Measurements from ENCODE around the gene GFAP.
A peak's percentile ranks its signal among the peaks of the same experiment; 100 is the strongest.

The GFAP gene

DNA sequence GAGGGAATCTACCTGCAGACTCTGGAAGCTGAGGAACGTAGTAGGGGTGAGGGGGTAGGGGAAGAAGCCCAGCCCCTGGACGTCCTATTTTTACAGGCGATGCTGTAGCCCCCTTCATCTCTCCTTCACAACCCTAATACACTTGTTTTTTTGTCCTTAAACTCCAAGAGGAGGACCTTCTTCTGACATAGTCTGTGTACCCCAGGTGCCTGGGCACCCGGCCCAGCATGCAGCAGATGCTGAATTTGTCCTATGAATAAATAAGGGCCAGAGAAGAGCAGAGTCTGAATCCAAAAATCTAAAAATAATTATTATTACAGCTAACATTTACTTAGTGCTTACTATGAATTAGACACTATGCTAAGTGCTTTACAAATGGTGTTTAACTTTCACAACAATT, 27.2 kb upstream of the GFAP start:
- H3K9me3 ChIP-seq (ENCODE audit: low read length): no peaks in the 10 kb centered on the region
- no peak overlapping the region for H2AFZ ChIP-seq (ENCODE audit: low read length)
- peaks cover 87% of the 10 kb centered on the region for H3K36me3 ChIP-seq (ENCODE audit: insufficient read depth, low read length)
- TF ChIP-seq EZH2 (IDR thresholded peaks at IDR 0.05; ENCODE audit: borderline replicate concordance, low read length) (no peak), CTCF (IDR thresholded peaks at IDR 0.05; ENCODE audit: low read length) (no peak)
- peak overlapping the region; percentile 17 for H3K4me3 ChIP-seq (ENCODE audit: low read depth, low read length, poor library complexity, severe bottlenecking)
- peaks cover 93% of the 10 kb centered on the region for H3K79me2 ChIP-seq (ENCODE audit: insufficient read depth, low read length)
- peak overlapping the region; percentile 36 for H3K4me2 ChIP-seq (ENCODE audit: low read length)
- H3F3A ChIP-seq (ENCODE audit: insufficient read depth, low read length): peaks cover 5% of the 10 kb centered on the region; the same call in 1 of the 2 replicates
- H3K4me1 ChIP-seq (ENCODE audit: insufficient read depth, low read length, severe bottlenecking): peaks cover 41% of the 10 kb centered on the region
- no peaks in the 10 kb centered on the region for H3K9me2 ChIP-seq (ENCODE audit: low read depth, low read length)
- no peaks in the 10 kb centered on the region for H3K27me3 ChIP-seq (ENCODE audit: insufficient read depth, low read length)
- H3K9ac ChIP-seq (ENCODE audit: low read length): peak overlapping the region; percentile 8; the same call in 1 of the 2 replicates
- H3K27ac ChIP-seq (ENCODE audit: low read depth, low read length, poor library complexity, severe bottlenecking): peak overlapping the region; percentile 36
- H4K20me1 ChIP-seq (ENCODE audit: insufficient read depth, low read length): no peaks in the 10 kb centered on the region

DNA sequence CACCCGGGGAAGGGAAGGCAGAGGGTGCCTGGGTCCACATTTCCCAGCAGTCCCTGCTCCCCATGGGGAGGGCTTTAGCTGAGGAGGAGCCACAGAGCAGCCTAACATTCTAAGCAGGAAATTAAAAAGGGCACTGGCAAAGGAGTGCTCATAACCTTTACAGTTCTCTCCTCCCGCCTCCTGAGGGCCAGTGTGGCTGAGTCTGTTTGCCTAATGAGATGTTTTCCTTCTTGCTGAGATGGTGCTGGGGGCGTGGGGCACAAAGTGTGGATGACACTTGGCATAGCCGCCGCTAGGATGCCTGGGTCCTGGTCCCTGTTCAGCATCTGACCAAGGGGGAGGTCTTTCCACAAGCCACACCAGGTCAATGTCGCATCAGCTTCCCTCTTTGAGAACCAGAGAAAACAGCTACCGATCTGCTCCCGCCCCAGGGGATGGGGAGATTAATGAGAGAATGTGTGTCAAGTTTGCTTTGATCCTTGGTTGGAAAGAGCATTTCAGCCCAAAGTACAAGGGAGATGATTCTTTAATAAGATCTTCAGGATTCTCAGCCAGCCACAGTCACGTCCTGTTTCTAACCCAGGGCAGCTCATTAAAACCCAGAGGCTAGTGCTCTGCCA, 26.5 kb upstream of the GFAP start:
- H2AFZ ChIP-seq (ENCODE audit: low read length): no peak overlapping the region
- H3F3A ChIP-seq (ENCODE audit: insufficient read depth, low read length): peaks cover 9% of the 10 kb centered on the region; the same call in 1 of the 2 replicates
- peak overlapping the region; percentile 17 for H3K4me3 ChIP-seq (ENCODE audit: low read depth, low read length, poor library complexity, severe bottlenecking)
- H3K36me3 ChIP-seq (ENCODE audit: insufficient read depth, low read length): peaks cover 90% of the 10 kb centered on the region
- no peaks in the 10 kb centered on the region for H3K27me3 ChIP-seq (ENCODE audit: insufficient read depth, low read length)
- H3K27ac ChIP-seq (ENCODE audit: low read depth, low read length, poor library complexity, severe bottlenecking): peak overlapping the region; percentile 36
- TF ChIP-seq CTCF (IDR thresholded peaks at IDR 0.05; ENCODE audit: low read length): no peak
- no peak for TF ChIP-seq EZH2 (IDR thresholded peaks at IDR 0.05; ENCODE audit: borderline replicate concordance, low read length)
- peak overlapping the region; percentile 36 for H3K4me2 ChIP-seq (ENCODE audit: low read length)
- H3K9ac ChIP-seq (ENCODE audit: low read length): peak overlapping the region; percentile 8; the same call in 1 of the 2 replicates
- H3K79me2 ChIP-seq (ENCODE audit: insufficient read depth, low read length): peaks cover 93% of the 10 kb centered on the region
- no peaks in the 10 kb centered on the region for H4K20me1 ChIP-seq (ENCODE audit: insufficient read depth, low read length)
- no peaks in the 10 kb centered on the region for H3K9me2 ChIP-seq (ENCODE audit: low read depth, low read length)
- no peaks in the 10 kb centered on the region for H3K9me3 ChIP-seq (ENCODE audit: low read length)
- H3K4me1 ChIP-seq (ENCODE audit: insufficient read depth, low read length, severe bottlenecking): peaks cover 41% of the 10 kb centered on the region

- Histone ChIP-seq H3K4me3 (ENCODE audit: low read depth, low read length, poor library complexity, severe bottlenecking) (no peak overlapping the region), H3K9ac (ENCODE audit: low read length) (no peak overlapping the region), H3F3A (ENCODE audit: insufficient read depth, low read length) (peaks cover 9% of the 10 kb centered on the region; the same call in 1 of the 2 replicates), H3K27me3 (ENCODE audit: insufficient read depth, low read length) (no peaks in the 10 kb centered on the region), H3K4me1 (ENCODE audit: insufficient read depth, low read length, severe bottlenecking) (peaks cover 32% of the 10 kb centered on the region), H3K9me3 (ENCODE audit: low read length) (no peaks in the 10 kb centered on the region), H4K20me1 (ENCODE audit: insufficient read depth, low read length) (no peaks in the 10 kb centered on the region), H3K27ac (ENCODE audit: low read depth, low read length, poor library complexity, severe bottlenecking) (no peak overlapping the region), H3K9me2 (ENCODE audit: low read depth, low read length) (no peaks in the 10 kb centered on the region), H3K79me2 (ENCODE audit: insufficient read depth, low read length) (peaks cover 83% of the 10 kb centered on the region), H3K4me2 (ENCODE audit: low read length) (no peak overlapping the region), H3K36me3 (ENCODE audit: insufficient read depth, low read length) (peaks cover 86% of the 10 kb centered on the region), H2AFZ (ENCODE audit: low read length) (no peak overlapping the region)
- TF ChIP-seq CTCF (IDR thresholded peaks at IDR 0.05; ENCODE audit: low read length): no peak
- no peak for TF ChIP-seq EZH2 (IDR thresholded peaks at IDR 0.05; ENCODE audit: borderline replicate concordance, low read length)
Observed at GRCh38 chr17:44940768-44941167, 25.5 kb upstream of the GFAP start.
